HCT116 (cell line): ENCODE data around the gene CAMK1D. TPM values are rescaled to one million over a fixed set of nuclear protein-coding genes. Genes with fewer than 3 reads are reported as not detected.
"Not testable (repeated sequence)": the region's sequence is repeated elsewhere in the genome, so short reads cannot be mapped to it uniquely, and the experiment has no call there.

Source experiments
- ATAC-seq: fragments of 200-7000 bp; cut with Tn5 transposase; 2 replicates; pipeline ENCODE4 v1.9.1; 2020; ENCODE audit warnings: mild to moderate bottlenecking, moderate library complexity
- BruUV-seq: library from RNA; stranded (reverse); fragments of 400-500 nt; replicated peaks from 2 replicates; lab custom pipeline; 2021; lab: Mats Ljungman, UMichigan
- CTCF ChIA-PET: fragments of 300-600 bp; sonication (Branson Sonifier 250); formaldehyde crosslinking; loops from one replicate; lab custom pipeline; 2021; ENCODE audit warnings: antibody characterized with exemption; lab: Charles Lee
- POLR2A ChIA-PET: fragments of 300-600, 350-600 bp; sonication (Branson Sonifier 250); formaldehyde crosslinking; loops from one replicate; lab custom pipeline; 2021; ENCODE audit warnings: antibody characterized with exemption; lab: Charles Lee
- RAD21 ChIA-PET, 2 experiments: fragments of 300-600 bp; sonication (Branson Sonifier 250); formaldehyde crosslinking; loops; one replicate each; lab custom pipeline; 2023; ENCODE audit warnings: low total read pairs in 2 of 2; ENCODE audit not compliant: uncharacterized antibody in 2 of 2, unreplicated experiment in 2 of 2, low non-redundant PET in 1 of 2; lab: Charles Lee
- DNase-seq: peaks from one replicate; pipeline ENCODE4 v3.0.0-alpha.2; 2010; ENCODE audit warnings: low read depth, low spot score
- H2AFZ ChIP-seq: fragments of 200-600 bp; shearing (Covaris generic), sonication (generic); 2 replicates; pipeline ENCODE4 v1.6.1; 2017; ENCODE audit warnings: low read depth, mixed run types, mixed read lengths, antibody characterized with exemption, low read length; ENCODE audit not compliant: poor library complexity, severe bottlenecking
- H3K27ac ChIP-seq: 2 replicates; pipeline ENCODE4 v1.5.1; 2012; ENCODE audit warnings: low read depth, low read length
- H3K27me3 ChIP-seq: fragments of 200-600 bp; sonication (generic); 2 replicates; pipeline ENCODE4 v1.6.1; 2016; ENCODE audit warnings: mixed run types, low read length, mixed read lengths; ENCODE audit not compliant: insufficient read depth
- H3K36me3 ChIP-seq, 2 experiments: fragments of 200-500 bp in 1 of 2; fragments of 200-600 bp in 1 of 2; sonication (Bioruptor generic) in 1 of 2; sonication (generic) in 1 of 2; 2 replicates each; pipeline versions ENCODE4 v1.5.1 to v1.6.1; 2014 to 2016; ENCODE audit warnings: low read length in 2 of 2, inconsistent platforms in 1 of 2, mixed read lengths in 1 of 2, mixed run types in 1 of 2; ENCODE audit not compliant: insufficient read depth in 2 of 2, control insufficient read depth in 1 of 2
- H3K4me1 ChIP-seq, 2 experiments: fragments of 200-600 bp in 1 of 2; sonication (generic) in 1 of 2; 2 replicates each; pipeline versions ENCODE4 v1.5.1 to v1.6.1; 2012 to 2017; ENCODE audit warnings: low read length in 2 of 2, inconsistent platforms in 1 of 2, mild to moderate bottlenecking in 1 of 2, mixed read lengths in 1 of 2, mixed run types in 1 of 2, moderate library complexity in 1 of 2; ENCODE audit not compliant: insufficient read depth in 2 of 2, control insufficient read depth in 1 of 2
- H3K4me2 ChIP-seq: fragments of 200-600 bp; sonication (generic); 2 replicates; pipeline ENCODE4 v1.6.1; 2017; ENCODE audit warnings: mixed run types, low read length, mixed read lengths
- H3K4me3 ChIP-seq, 2 experiments: fragments of 200-600 bp in 1 of 2; sonication (generic) in 1 of 2; replicated peaks in 1 of 2; 2 replicates each; pipeline ENCODE4 v1.5.1; 2011 to 2016; ENCODE audit warnings: low read length in 2 of 2, control low read depth in 1 of 2, low read depth in 1 of 2, mild to moderate bottlenecking in 1 of 2, mixed read lengths in 1 of 2, mixed run types in 1 of 2
- H3K79me2 ChIP-seq: fragments of 200-600 bp; sonication (generic); 2 replicates; pipeline ENCODE4 v1.6.1; 2017; ENCODE audit warnings: mild to moderate bottlenecking, mixed run types, low read length, moderate library complexity, mixed read lengths; ENCODE audit not compliant: insufficient read depth
- H3K9ac ChIP-seq: fragments of 200-600 bp; sonication (generic); 2 replicates; pipeline ENCODE4 v1.6.1; 2016; ENCODE audit warnings: low read length, mixed read lengths
- H3K9me2 ChIP-seq: fragments of 200-600 bp; sonication (generic), shearing (Covaris generic); 2 replicates; pipeline ENCODE4 v1.6.1; 2017; ENCODE audit warnings: mixed run types, mild to moderate bottlenecking, moderate library complexity; ENCODE audit not compliant: insufficient read depth
- H3K9me3 ChIP-seq, 2 experiments: fragments of 200-500 bp in 1 of 2; fragments of 200-600 bp in 1 of 2; sonication (Bioruptor generic) in 1 of 2; sonication (generic) in 1 of 2; 2 replicates each; pipeline ENCODE4 v1.6.1; 2014 to 2017; ENCODE audit warnings: low read length in 2 of 2, mixed read lengths in 2 of 2, inconsistent platforms in 1 of 2, low read depth in 1 of 2, mild to moderate bottlenecking in 1 of 2, mixed run types in 1 of 2, moderate library complexity in 1 of 2; ENCODE audit not compliant: control insufficient read depth in 1 of 2, insufficient read depth in 1 of 2
- H4K20me1 ChIP-seq: fragments of 200-600 bp; sonication (generic), shearing (Covaris generic); 2 replicates; pipeline ENCODE4 v1.6.1; 2017; ENCODE audit warnings: mixed run types, mild to moderate bottlenecking, moderate library complexity; ENCODE audit not compliant: insufficient read depth
- ATF3 ChIP-seq: IDR thresholded peaks from 2 replicates; pipeline ENCODE4 v1.6.1; 2012
- CBX3 ChIP-seq: IDR thresholded peaks from 2 replicates; pipeline ENCODE4 v1.6.1; 2012; ENCODE audit warnings: low read depth
- CTCF ChIP-seq, 3 experiments: fragments of 200-600 bp in 1 of 3; sonication (generic) in 1 of 3; IDR thresholded peaks in 2 of 3; conservative IDR thresholded peaks in 1 of 3; 2 replicates each; pipeline ENCODE4 v1.5.1; 2012 to 2017; ENCODE audit warnings: low read depth in 2 of 3, low read length in 2 of 3, antibody characterized with exemption in 1 of 3, borderline replicate concordance in 1 of 3, control low read depth in 1 of 3, mild to moderate bottlenecking in 1 of 3, mixed read lengths in 1 of 3, mixed run types in 1 of 3, moderate library complexity in 1 of 3; ENCODE audit not compliant: insufficient read depth in 1 of 3
- POLR2A ChIP-seq: IDR thresholded peaks from 2 replicates; pipeline ENCODE4 v1.7.0; 2011; ENCODE audit warnings: borderline replicate concordance; ENCODE audit not compliant: insufficient read depth, insufficient read length; ENCODE audit errors: extremely low read depth
- RAD21 ChIP-seq: IDR thresholded peaks from 2 replicates; pipeline ENCODE4 v1.6.1; 2012; ENCODE audit warnings: low read depth, mild to moderate bottlenecking
- SIN3A ChIP-seq: IDR thresholded peaks from 2 replicates; pipeline ENCODE4 v1.6.1; 2012; ENCODE audit warnings: low read depth
- SRF ChIP-seq: IDR thresholded peaks from 2 replicates; pipeline ENCODE4 v1.6.1; 2012; ENCODE audit warnings: low read depth
- TCF7L2 ChIP-seq: IDR thresholded peaks from 2 replicates; pipeline ENCODE4 v1.7.0; 2011; ENCODE audit warnings: borderline replicate concordance, inconsistent platforms; ENCODE audit not compliant: insufficient read depth, insufficient read length; ENCODE audit errors: extremely low read depth
- ZBTB33 ChIP-seq: IDR thresholded peaks from 2 replicates; pipeline ENCODE4 v1.6.1; 2011; ENCODE audit warnings: mild to moderate bottlenecking, low read length, moderate library complexity; ENCODE audit not compliant: insufficient replicate concordance; ENCODE audit errors: extremely low read depth
- intact Hi-C: fragments of 100-400 bp; cut with micrococcal nuclease; formaldehyde crosslinking; loops from 2 replicates; pipeline ENCODE4 v1.10.0; 2022
- total RNA-seq: library from RNA; stranded (reverse); gene quantifications from one replicate; pipeline ENCODE4 v1.2.1, GENCODE V29; 2021; ENCODE audit not compliant: unreplicated experiment

Gene CAMK1D
- total RNA-seq, 1 experiment from 2014 or later: 9.6 TPM

GRCh38 chr10:12742771-12743170, 393.4 kb downstream of the CAMK1D start:
- DNase-seq (no peak), ATAC-seq (no peak)
- Histone ChIP-seq H3K4me1 (no peaks in the 10 kb centered on the region), H3K9me3 (no peaks in the 10 kb centered on the region), H3K79me2 (no peaks in the 10 kb centered on the region), H2AFZ (no peak overlapping the region), H3K9me2 (no peaks in the 10 kb centered on the region), H3K27me3 (no peaks in the 10 kb centered on the region; the same call in 1 of the 2 replicates), H3K4me3 (no peak overlapping the region), H3K27ac (no peak overlapping the region), H4K20me1 (no peaks in the 10 kb centered on the region), H3K4me2 (no peak overlapping the region), H3K9ac (no peak overlapping the region), H3K36me3 (no peaks in the 10 kb centered on the region)
- intact Hi-C loops: no loop called here
- RAD21 ChIA-PET: no interaction called here
- CTCF ChIA-PET: no interaction called here
- no TSS peak for BruUV-seq
- TF ChIP-seq ZBTB33: no peak
- no peak for TF ChIP-seq SIN3A
- no peak for TF ChIP-seq TCF7L2
- TF ChIP-seq CTCF (IDR thresholded peaks at IDR 0.05 in 2 of 3, conservative IDR thresholded peaks at IDR 0.05 in 1 of 3; ENCODE audit: borderline replicate concordance in 1 of 3, insufficient read depth in 1 of 3, low read depth in 2 of 3, low read length in 2 of 3): no peak
- no peak for TF ChIP-seq RAD21
- TF ChIP-seq CBX3: no peak
- TF ChIP-seq POLR2A: no peak
- no peak for TF ChIP-seq SRF
- no peak for TF ChIP-seq ATF3
- POLR2A ChIA-PET: no interaction called here

- H3K27me3 ChIP-seq, RAD21 ChIA-PET, H4K20me1 ChIP-seq, H3K4me3 ChIP-seq, H2AFZ ChIP-seq, CTCF ChIA-PET, H3K9me3 ChIP-seq, H3K79me2 ChIP-seq, intact Hi-C loops, H3K4me2 ChIP-seq, H3K9ac ChIP-seq, H3K36me3 ChIP-seq, DNase-seq, H3K4me1 ChIP-seq, ATAC-seq, BruUV-seq, H3K9me2 ChIP-seq, POLR2A ChIA-PET, H3K27ac ChIP-seq: not testable (repeated sequence)
Observed at GRCh38 chr10:12743466-12743865, 394.1 kb downstream of the CAMK1D start.
